ENCODE measurements around the gene CHST5. TPM values are rescaled to one million over a fixed set of nuclear protein-coding genes. Genes with fewer than 3 reads are reported as not detected.
A peak's percentile ranks its signal among the peaks of the same experiment; 100 is the strongest.

The CHST5 gene
- total and polyA plus RNA-seq, 2 of the 13 experiments (the other 11 are each of a cell fraction or from before 2014, with no cell fraction given): 0.05 TPM; not detected in 1

DNA sequence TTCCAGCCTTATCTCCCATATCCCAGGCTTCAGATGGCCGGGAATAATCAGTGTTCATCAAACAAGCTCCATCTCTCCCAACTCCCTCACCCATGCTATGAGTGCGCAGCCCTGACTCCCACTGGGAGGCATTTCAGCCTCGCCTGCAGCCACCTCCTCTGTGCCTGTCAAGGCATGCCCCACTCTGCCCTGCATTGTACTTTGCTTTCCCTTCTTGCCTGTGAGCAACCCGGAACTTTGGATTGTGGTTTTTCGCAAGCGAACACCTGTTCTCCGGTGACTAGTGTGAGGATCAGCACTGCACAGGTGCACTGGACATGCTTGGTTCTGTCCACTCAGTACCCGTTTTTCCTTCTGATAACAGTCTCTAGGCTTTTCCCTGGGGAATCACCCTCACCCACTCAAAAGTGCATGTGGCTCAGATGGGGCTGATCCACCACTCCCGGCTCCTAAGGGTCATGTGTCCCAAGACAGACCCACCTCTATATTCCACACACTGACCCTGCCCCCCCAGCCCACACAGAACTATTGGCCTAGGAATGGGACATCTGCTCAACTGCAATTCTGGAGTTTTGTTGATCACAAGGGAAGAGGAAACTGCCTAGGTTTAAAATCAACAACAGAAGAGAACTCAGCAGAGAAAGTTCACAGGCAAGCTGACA is 49.8 kb downstream of the CHST5 start (continued):
- TF ChIP-seq NFATC3 (CRISPR knock-in tag; IDR thresholded peaks at IDR 0.05): no peak
- no peak for TF ChIP-seq ZNF549 (CRISPR knock-in tag; IDR thresholded peaks at IDR 0.05)
- TF ChIP-seq ZBTB44 (CRISPR knock-in tag; IDR thresholded peaks at IDR 0.05): no peak
- TF ChIP-seq NFKBIZ (CRISPR knock-in tag; IDR thresholded peaks at IDR 0.05): no peak
- TF ChIP-seq, protein P1, sequence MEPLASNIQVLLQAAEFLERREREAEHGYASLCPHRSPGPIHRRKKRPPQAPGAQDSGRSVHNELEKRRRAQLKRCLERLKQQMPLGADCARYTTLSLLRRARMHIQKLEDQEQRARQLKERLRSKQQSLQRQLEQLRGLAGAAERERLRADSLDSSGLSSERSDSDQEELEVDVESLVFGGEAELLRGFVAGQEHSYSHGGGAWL (CRISPR knock-in tag; IDR thresholded peaks at IDR 0.05): 0 out of 2 replicates have a peak, but pooled peaks have one; percentile 49
- no peak for TF ChIP-seq ZNF709 (CRISPR knock-in tag; IDR thresholded peaks at IDR 0.05)
- no peak for TF ChIP-seq SOX13 (IDR thresholded peaks at IDR 0.05)
- 0 out of 4 replicates have a peak, but pooled peaks of 1 of the 2 experiments have one; percentile 18 for TF ChIP-seq SOX13 (CRISPR knock-in tag; conservative IDR thresholded peaks at IDR 0.05 in 1 of 2, IDR thresholded peaks at IDR 0.05 in 1 of 2)
- 0 out of 2 replicates have a peak, but pooled peaks have one; percentile 30 for TF ChIP-seq NRL (CRISPR knock-in tag; IDR thresholded peaks at IDR 0.05; ENCODE audit: borderline replicate concordance)
- TF ChIP-seq, protein P2, sequence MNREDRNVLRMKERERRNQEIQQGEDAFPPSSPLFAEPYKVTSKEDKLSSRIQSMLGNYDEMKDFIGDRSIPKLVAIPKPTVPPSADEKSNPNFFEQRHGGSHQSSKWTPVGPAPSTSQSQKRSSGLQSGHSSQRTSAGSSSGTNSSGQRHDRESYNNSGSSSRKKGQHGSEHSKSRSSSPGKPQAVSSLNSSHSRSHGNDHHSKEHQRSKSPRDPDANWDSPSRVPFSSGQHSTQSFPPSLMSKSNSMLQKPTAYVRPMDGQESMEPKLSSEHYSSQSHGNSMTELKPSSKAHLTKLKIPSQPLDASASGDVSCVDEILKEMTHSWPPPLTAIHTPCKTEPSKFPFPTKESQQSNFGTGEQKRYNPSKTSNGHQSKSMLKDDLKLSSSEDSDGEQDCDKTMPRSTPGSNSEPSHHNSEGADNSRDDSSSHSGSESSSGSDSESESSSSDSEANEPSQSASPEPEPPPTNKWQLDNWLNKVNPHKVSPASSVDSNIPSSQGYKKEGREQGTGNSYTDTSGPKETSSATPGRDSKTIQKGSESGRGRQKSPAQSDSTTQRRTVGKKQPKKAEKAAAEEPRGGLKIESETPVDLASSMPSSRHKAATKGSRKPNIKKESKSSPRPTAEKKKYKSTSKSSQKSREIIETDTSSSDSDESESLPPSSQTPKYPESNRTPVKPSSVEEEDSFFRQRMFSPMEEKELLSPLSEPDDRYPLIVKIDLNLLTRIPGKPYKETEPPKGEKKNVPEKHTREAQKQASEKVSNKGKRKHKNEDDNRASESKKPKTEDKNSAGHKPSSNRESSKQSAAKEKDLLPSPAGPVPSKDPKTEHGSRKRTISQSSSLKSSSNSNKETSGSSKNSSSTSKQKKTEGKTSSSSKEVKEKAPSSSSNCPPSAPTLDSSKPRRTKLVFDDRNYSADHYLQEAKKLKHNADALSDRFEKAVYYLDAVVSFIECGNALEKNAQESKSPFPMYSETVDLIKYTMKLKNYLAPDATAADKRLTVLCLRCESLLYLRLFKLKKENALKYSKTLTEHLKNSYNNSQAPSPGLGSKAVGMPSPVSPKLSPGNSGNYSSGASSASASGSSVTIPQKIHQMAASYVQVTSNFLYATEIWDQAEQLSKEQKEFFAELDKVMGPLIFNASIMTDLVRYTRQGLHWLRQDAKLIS (CRISPR knock-in tag; IDR thresholded peaks at IDR 0.05): no peak
- TF ChIP-seq, protein P3, sequence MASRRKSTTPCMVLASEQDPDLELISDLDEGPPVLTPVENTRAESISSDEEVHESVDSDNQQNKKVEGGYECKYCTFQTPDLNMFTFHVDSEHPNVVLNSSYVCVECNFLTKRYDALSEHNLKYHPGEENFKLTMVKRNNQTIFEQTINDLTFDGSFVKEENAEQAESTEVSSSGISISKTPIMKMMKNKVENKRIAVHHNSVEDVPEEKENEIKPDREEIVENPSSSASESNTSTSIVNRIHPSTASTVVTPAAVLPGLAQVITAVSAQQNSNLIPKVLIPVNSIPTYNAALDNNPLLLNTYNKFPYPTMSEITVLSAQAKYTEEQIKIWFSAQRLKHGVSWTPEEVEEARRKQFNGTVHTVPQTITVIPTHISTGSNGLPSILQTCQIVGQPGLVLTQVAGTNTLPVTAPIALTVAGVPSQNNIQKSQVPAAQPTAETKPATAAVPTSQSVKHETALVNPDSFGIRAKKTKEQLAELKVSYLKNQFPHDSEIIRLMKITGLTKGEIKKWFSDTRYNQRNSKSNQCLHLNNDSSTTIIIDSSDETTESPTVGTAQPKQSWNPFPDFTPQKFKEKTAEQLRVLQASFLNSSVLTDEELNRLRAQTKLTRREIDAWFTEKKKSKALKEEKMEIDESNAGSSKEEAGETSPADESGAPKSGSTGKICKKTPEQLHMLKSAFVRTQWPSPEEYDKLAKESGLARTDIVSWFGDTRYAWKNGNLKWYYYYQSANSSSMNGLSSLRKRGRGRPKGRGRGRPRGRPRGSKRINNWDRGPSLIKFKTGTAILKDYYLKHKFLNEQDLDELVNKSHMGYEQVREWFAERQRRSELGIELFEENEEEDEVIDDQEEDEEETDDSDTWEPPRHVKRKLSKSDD (CRISPR knock-in tag; IDR thresholded peaks at IDR 0.05; ENCODE audit: low read depth): no peak
- TF ChIP-seq NONO (IDR thresholded peaks at IDR 0.05): no peak
- TF ChIP-seq NONO (CRISPR knock-in tag; conservative IDR thresholded peaks at IDR 0.05): peak; percentile 60; the same call in 1 of the 2 replicates
- TF ChIP-seq, protein P4, sequence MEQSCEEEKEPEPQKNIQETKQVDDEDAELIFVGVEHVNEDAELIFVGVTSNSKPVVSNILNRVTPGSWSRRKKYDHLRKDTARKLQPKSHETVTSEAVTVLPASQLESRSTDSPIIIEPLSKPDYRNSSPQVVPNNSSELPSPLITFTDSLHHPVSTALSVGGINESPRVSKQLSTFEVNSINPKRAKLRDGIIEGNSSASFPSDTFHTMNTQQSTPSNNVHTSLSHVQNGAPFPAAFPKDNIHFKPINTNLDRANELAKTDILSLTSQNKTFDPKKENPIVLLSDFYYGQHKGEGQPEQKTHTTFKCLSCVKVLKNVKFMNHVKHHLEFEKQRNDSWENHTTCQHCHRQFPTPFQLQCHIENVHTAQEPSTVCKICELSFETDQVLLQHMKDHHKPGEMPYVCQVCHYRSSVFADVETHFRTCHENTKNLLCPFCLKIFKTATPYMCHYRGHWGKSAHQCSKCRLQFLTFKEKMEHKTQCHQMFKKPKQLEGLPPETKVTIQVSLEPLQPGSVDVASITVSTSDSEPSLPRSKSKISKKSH (CRISPR knock-in tag; IDR thresholded peaks at IDR 0.05; ENCODE audit: borderline replicate concordance): 0 out of 2 replicates have a peak, but pooled peaks have one; percentile 53
- no peak for TF ChIP-seq NFRKB (IDR thresholded peaks at IDR 0.05)
- no peak for TF ChIP-seq HMG20A (CRISPR knock-in tag; IDR thresholded peaks at IDR 0.05; ENCODE audit: borderline replicate concordance)
- no peak for TF ChIP-seq ZBTB20 (CRISPR knock-in tag; IDR thresholded peaks at IDR 0.05; ENCODE audit: borderline replicate concordance, low read depth)
- peak; percentile 31; the same call in 1 of the 2 replicates for TF ChIP-seq ZNF768 (CRISPR knock-in tag; IDR thresholded peaks at IDR 0.05)
- TF ChIP-seq KDM5A (IDR thresholded peaks at IDR 0.05; ENCODE audit: borderline replicate concordance, low read length): no peak

Measured in HepG2 (cell line).